ENCODE data around the gene OR1I1.

- no peak for TF ChIP-seq POLR2AphosphoS5 (IDR thresholded peaks at IDR 0.05; ENCODE audit: low read depth, low read length)
- TF ChIP-seq POLR2A (IDR thresholded peaks at IDR 0.05; ENCODE audit: low read depth, low read length) = no peak
- no peak for TF ChIP-seq TAF1 (IDR thresholded peaks at IDR 0.05; ENCODE audit: low read depth, low read length)
- no peak for TF ChIP-seq PAX5 (IDR thresholded peaks at IDR 0.05; ENCODE audit: insufficient read depth, low read length, severe bottlenecking)
Measured at GRCh38 chr19:15096223-15096622, 14.2 kb downstream of the OR1I1 start.
